ENCODE data around the gene TLCD5.
A peak's percentile ranks its signal among the peaks of the same experiment; 100 is the strongest.

TLCD5 gene

DNA sequence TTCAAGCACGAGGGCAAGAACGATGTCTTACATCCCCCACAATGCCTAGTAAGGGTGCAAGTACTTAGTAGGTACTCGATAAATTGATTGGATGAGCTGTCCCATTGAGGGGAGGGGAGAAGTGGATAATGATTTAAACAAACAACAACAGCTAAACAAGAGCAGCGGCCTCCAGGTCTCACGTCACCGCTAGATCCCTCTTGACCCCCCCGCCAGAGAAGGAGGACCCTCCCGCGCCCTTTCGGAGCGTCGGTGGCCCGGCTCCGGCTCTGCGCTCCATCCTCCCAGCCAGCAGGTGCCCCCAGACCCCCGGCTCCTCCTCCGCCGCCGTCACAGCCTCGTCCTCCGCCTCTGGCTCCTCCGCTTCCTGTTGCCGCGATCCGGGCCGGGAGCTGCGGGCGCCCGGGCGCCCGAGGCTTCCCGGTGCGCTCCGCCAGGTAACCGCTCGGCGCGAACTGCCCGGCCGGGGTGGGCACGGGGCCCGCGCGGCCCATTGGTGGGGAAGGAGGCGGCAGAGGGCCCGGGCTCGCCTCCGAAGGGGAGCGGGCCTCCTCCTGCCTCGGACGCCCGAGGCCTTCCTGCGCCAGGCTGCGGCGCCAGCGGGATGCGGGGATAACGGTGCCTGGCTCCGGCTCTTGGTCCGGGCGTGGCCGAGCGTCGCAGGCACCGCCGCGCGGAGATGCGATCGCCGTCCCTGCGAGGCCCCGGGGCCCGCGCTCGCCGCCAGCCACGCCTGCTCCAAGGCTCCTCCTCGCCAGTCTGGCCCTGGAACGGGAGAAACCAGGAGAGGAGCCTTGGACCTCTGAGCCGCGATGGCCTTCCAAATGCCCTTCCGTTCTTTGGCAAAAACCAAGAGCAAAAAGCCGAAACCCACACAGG lies at the start of gene TLCD5:
TLCD5 (plus strand) TSS at position 368 of the 879 bp plus-strand sequence. CDS start 2,143 bp downstream, outside the sequence.
- peak; percentile 89 for DNase-seq

DNA sequence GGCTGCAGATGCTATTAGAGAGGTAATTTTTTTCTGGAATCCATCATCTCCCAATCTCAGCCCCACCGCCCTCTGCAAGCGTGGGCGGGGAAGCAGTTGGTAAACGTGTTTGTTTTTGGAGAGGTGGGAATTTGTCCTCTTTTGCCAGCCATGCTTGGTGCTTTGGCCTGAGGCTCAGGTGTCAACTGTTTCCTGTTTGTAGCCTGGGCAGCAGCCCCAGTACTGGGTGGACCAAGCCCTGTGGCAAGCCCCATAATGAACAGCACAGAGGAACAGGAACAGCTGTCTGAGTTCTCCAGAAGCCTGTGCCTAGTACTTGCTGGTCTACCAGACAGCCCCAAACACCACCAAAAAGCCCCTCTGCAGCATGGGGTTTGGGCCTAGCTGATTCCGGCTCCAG lies 45.6 kb upstream of the TLCD5 start:
- no peak for DNase-seq

DNA sequence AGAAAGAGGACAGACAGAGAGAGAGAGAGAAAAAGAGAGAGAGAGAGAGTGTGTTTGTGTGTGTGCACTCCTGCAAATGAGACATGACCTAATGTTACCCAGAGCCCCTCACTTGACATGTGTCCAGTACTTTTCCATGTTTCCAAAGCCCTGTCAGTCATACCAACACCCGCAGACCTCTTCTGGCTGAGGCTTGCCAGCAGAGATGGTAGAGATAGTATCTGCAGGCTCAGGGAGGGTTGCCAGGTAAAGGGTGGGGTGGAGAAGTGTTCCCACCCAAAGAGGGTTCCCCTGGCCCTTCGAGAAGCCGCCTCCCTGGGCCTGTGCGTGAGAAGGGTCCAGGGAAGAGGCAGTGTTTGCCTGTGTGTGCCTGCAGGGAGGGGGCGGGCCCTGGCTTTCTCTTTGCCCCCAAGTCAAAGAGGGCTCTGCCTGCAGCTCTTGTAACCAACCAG lies 44.5 kb upstream of the TLCD5 start:
- no peak for DNase-seq

DNA sequence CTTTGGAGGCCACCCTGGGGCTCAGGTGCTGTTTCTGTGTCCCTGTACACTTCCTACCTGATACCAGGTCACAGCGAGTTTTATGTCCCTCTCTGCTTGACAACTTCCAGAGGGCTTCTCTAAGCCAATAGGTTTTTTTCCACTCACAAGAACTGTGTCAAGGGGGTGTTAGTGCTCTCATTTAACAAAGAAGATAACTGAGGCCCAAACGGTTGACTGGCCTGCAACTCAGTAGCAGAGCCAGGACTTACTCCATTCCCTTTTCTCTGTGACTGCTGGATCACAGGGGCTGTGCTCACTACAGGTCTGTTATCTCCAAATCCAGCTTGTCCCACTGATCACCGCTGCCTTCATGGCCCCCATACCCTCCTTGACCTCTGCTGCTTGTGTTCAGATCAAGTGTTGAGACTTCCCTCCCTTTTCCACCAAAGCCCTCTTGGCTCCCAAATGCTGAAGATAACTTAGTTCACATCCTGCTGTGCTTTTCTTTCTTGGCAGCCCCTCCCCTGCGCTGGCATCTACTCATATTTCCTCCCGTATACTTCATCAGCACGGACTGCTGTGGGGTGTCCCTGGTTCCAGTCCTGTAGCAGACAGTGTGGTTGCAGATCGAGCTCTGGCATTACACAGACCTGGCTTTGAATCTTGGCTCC lies 43.8 kb upstream of the TLCD5 start:
- peak; percentile 30 for DNase-seq

DNA sequence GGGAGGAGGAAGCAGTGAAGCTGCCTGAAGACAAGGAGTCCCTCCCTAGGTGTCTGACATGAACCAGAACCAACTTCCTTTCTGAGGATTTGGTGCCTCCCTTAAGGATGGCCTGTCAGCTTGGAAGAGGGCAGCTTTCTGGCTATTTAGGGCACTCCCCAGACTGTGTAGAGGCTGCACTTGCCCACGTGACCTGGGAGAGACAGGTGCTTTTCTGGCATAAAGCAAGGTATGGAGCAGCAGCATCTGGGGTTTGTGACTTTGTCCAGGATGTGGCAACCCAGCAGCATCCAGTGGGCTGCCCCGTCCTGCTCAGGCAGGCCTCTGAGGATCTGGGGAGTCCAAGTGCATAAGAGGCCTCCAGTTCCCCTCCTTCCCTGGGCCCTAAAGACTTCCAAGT lies 42.0 kb upstream of the TLCD5 start:
- no peak for DNase-seq

DNA sequence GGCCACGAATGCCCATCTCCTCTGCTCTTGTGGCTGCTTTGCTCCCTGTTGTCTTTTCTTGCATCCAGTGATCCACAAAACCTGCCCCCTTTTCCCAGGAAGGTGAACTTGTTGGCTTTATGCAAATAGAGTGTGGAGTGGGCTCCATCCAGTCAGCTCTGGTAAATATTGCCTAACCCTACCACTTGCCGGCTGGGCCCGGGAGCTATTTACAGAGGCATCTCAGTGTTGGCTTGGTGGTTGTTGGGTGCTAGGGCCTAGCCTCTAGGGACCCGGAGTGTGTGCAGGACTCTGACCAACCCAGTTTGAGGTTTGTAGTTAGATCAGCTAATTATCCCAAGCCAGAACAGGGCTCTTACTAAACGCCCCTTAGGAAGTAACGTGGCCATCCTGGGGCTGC lies 40.8 kb upstream of the TLCD5 start:
- no peak for DNase-seq

DNA sequence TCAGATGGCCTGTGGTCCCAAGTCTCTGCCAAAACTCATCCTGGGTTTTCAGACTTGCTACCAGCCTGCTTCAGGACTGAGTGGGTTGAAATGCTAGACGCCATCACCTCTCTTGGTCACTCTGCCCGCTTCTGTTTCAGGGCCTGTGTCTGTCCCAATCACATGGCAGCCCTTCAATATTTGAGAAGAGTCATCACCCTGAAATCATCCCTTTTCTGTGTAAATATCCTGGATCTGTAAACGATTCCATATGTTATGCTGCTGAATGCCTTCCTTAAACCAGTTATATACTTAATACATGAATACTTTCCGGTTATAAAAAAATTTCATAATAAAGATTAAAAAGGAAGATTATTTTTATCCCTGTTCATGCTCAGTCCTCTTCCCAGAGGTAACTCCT lies 39.8 kb upstream of the TLCD5 start:
- DNase-seq = no peak

DNA sequence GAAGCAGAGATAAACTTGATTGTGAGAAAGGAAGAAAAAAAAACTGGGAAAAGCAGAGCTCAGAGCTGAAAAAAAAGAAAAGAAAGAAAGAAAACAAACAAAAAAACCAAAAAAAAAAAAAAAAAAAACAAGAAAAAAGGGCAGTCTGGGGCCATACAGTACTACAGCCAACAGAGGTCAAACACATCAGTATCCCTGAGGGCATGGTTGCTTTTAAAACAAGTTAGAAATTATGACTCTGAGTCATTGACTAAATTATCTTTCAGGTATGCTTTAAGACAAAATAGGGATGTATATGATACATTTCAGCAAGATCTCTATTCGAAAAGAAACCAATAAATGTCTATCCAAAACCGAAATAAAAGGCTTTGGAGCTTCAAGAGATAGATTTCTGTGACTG lies 37.1 kb upstream of the TLCD5 start:
- no peak for DNase-seq

DNA sequence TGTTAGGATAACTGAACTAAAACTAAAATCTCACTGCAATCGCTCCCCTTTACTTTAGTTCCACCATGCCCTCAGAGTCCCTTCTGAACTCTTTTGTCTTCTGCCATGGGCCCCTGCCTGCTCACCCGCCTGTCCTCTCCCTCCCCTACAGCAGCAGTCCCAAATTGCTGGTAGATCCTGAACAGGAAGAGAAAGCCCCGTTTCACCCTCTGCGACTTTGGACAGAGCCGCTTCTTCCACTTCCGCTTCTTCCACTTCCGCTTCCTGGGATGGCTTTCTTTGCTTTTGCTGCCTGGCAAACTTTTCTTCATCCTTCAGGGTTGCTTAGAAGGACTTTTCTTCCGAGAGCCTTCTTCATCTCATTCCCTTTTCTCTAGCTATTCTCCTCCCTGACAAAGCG lies 35.7 kb upstream of the TLCD5 start:
- DNase-seq = no peak

DNA sequence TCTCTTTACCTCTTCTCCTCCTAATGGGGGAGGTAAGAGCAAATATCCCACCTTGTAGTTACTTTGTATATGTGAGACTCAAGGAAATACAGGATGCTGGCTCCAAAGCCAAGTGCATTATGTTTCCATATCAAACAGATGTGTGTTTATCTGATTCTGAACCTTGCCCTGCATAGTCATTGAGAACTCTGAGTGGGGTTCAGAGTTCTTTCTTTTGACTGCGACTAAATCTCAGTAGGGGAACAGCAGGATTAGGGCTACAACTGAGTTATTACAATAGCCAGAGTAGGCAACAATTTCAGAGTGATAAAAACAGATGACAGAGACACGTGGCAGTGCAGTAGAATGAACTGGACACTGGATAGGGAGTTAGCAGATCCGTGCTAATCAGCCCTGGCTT lies 34.1 kb upstream of the TLCD5 start:
- no peak for DNase-seq

DNA sequence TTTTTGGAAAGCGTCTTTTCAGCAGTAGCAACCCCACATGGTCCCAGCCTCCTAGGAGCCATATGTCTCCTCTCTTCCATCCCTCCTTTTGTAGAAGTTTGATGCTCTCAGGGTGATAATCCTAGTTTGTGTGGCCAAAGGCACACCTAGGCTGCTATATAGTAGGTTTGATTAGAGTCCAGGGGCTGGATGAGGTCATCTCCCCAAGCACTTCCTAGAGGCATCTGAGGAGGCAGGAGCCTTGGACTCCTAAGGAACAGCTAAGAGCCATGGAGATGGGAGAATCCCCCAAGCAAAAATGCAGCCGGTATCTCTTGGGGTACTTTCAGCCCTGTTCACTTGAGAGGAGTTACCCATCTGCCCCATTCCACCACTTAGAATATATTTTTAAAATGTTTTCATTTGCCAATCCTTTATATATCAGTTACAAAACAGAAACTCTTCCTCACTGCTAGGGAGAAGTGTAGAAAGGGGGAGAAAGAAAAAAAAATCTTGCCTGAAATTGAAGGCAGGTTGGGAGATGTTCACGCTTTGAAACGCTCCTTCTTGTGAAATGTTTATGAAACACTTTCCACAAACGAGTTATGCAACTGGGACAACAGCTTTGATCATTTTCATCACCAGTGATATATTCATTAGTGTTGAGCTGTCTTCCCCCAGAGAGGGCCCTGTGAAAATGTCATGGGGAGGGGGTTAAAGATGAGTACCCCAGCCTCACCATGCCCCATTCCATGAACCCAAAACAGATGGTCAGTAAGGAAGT lies 31.9 kb upstream of the TLCD5 start:
- no peak for DNase-seq

DNA sequence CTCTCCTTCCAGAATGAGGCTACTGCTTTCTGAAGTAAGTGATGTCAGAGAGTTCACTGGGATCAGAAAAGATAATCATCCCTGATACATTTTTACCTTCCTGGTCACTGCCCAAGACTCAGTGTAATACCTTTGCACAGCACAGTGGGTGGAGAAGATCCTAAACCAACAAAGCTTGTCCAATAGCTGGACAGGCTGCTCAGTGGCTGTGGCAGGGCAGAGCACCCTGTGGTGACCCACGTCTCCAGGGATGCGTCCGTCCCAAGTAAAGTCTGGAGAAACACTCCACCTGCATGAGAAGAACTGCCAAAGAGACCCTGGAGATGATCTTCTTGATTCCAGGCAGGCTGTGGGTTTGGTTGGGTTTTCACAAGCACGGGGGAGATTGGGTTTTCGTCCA lies 31.0 kb upstream of the TLCD5 start:
- DNase-seq = no peak

DNA sequence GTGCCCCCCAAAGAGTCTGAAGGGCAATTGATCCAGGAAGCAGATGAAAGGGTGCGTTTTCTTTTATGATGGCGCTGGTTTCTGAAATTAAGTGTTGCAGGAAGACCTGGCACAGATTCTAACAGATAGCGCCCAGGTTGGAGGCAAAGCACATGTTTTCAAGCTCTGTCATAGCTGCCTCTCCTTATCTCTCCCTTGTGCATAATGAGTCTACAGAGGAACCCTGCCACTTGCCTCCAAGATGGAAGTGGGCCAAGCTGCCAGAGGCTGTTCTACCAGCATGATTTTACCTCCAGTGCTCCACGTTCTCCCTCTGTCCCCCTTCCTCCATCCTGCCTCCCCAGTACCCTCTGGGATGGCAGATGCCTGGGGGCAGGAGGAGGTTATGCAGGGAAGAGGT lies 30.0 kb upstream of the TLCD5 start:
- no peak for DNase-seq

DNA sequence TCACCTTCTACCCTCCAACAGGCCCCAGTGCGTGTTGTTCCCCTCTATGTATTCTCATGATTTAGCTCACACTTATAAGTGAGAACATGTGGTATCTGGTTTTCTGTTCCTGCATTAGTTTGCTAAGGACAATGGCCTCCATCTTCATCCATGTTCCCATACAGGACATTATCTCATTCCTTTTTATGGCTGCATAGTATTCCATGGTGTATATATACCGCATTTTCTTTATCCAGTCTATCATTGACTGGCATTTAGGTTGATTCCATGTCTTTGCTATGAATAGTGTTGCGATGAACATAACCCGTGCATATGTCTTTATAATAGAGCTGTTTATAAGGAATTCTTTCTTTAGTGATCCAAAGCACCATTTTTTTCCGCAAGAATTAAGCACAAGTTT lies 28.5 kb upstream of the TLCD5 start:
- DNase-seq = no peak

DNA sequence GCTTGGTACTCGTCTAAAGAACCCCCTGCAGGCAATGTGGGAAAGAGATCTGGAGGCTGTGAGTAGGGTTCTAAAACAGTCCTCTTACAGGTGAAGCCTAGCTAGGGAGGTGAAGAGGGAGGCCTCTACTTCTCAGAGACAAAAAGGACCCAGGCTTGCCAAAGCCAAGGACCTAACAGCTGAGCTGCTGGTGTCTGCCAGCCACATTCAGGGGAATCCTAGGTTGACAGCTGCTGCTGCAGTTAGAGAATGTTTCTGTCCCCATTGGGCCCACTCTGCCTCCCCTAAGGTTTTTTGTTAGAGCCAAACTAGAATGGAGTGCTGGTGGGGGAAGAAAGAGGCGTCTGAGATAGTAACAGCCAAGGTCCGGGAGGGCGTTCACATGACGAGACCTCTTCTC lies 26.6 kb upstream of the TLCD5 start:
- DNase-seq = no peak

DNA sequence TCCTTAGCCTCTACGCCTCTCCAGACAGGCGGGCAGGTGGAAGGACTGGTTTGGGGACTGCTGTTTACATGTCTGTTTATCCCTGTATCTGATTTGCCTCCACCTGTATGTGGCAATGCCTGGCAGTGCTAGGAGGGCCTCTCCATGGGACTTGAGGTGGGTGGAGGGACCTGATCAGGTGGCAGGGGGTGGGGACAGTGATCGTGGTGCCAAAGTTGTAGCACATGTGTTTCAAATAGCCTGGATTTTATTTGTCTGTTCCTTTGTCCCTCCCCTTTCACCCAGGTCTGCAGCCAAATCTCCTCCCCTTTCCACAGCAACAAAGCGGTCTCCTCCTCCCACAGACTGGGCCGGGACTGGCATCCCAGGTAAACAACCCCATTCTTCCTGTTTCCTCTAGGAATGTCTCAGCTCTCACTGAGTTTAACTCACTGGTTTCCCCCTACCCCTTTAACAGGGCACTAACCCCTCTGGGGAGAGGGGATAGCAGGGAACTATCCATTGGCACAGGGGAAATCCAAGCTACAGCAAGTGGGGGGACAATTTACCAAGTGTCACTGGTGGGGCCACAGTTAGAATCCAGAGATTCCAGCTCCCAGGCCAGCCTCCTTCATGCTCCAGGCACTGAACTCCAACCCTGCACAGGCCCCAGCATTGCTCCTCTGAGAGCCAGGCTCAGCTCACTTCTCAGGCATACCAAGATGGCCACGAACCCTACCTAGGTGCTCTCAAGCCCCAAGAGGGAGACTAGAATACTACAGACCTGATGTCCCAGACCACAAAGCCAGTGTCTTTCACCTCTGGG lies 22.9 kb upstream of the TLCD5 start:
- DNase-seq = no peak

DNA sequence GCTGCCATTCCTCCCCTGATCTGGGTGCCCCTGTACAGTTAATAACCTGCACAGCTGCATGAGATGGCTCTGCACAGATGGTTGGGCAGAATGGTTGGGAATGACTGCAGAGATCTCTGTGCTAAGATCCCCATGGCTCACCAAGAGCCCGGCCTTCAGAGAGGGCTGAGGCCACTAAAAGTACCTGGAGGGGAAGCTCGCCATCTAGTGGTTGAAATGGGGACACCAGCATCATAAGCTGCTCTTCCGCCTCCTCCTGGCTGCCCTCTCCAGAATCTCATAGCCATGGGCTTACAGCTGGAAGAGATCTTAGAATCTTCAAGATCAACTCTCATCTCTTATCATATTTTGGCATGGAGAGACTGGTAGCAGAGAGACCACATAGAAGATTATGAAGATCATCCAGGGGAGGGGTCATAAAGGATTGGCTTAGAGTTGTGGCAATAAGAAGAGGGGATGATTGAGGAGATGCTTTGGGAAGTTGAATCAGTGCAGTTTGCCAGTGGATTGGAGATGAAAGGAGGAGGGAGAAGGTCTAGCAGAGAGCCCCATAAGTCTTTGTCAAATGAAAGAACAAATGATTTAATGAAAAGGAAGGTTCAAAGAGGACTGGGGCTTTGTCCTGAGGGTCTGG lies 22.0 kb upstream of the TLCD5 start:
- DNase-seq = peak; percentile 69

DNA sequence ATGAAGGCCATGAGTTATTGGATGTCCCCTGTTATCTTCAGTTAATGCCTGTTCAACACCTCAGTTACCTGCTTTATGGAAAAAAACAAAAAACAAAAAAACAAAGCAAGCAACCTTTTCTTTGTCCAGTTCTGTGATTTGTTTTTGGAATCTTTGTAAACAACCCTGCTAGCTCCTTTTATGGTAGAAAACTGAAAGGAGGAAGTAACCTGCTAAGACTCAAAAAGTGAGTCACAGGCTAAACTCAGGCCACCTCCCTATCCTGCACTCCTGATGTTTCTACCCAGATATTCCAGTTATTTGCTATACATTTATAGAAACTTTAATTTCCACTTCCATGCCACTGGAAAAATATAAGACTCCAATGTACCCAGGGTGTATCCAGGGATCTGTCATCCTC lies 20.6 kb upstream of the TLCD5 start:
- no peak for DNase-seq

DNA sequence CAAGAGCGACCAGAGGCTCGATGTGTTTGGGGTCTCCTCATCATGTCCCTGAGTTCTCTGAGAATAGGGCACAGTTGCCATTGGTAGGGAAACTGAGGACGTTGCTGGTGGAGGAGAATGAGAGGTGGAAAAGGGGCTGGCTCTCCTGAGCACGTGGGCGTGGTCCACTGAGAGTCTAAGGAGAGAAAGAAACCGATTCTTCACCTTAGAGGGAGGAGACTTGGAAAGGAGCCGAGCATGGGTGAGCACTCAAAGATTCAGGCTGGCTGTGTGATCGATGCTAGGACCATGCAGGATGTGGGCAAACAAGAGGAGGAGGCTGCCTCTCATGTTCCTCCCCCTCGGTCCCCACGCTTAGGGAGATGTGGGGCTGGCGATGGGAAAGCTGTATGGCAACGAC lies 19.8 kb upstream of the TLCD5 start:
- no peak for DNase-seq

DNA sequence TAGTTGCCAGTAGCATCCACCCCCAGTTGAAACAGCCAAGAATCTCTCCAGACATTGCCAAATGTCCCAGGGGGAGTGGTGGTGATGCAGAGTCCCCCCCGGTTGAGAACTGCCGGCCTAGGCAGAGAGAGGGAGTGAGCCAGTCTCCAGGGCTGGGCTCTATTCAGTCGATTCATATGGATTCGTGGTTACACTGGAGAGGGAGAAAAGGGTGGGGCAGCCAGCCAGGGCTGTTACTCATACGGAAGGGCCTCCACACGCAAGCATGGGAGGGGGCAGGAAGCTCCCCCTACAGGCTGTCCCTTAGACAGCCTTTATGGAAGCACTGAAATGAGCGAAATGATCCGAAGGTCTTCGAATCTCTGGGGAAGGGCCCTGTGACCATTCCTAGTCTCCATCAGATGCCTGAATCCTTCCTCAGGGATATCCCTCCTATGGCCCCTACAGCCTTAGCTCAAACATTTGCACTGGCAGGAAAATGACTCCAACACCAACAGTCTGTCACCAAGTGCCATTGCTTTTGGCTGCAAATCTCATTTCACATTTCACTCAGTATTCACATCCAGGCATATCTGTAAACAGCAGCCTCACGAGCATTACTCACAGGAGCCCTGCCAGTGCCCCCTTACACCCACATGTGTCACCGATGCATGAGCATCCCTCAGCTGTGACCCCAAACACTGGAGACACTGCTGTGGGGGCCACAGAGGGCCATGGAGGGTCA lies 18.4 kb upstream of the TLCD5 start:
- DNase-seq = peak; percentile 50

DNA sequence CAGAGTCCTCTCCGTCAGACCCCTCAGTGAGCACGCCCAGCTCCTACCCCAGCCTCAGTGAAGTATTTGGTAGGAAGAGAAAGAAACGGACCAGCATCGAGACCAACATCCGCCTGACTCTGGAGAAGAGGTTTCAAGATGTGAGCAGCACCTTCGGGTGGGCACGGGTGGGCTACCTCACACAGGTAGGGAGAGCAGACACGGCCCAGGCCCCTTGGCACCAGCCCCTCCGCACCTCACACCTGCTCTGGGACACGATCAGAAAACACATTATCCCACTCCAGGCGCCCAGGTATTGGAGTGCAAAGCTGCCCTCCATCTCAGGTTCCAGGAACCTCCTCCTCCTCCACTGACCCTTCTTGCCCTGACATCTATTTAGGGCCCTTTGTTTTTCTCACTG lies 17.6 kb upstream of the TLCD5 start:
- no peak for DNase-seq

DNA sequence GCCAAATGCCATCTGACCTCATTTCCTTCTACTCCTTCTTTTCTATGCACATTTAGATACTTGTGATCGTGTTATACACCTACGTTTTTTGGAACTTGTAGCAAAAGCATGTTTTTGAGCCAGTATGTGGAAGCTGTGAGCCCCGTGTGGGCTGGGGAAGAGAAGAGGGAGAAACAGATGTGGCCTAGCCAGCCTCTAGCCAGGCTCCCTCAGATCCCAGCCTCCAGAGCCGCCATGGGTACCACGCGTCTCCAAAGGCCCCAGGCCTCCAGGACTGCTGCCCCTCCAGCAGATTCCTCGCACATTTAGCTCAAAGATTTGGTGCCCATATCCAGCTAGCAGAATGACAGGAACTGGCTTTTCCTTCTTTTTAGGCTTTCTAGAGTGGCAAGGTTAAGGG lies 17.0 kb upstream of the TLCD5 start:
- DNase-seq = no peak

All from right hindlimb (tissue), 1 donor.